GM12878 (cell line): ENCODE results near the gene CACNA1I.

Source experiments
- BHLHE40 ChIP-seq, 2 experiments: fragments of 450-650 bp in 1 of 2; IDR thresholded peaks; 2 replicates each; pipeline ENCODE4 v1.6.1; 2011 to 2017; ENCODE audit warnings: low read depth in 2 of 2, borderline replicate concordance in 1 of 2, improper control_type of control experiment in 1 of 2, low read length in 1 of 2, mild to moderate bottlenecking in 1 of 2
- CREB1 ChIP-seq: IDR thresholded peaks from 2 replicates; pipeline ENCODE4 v1.6.1; 2012; ENCODE audit warnings: low read depth, mild to moderate bottlenecking, inconsistent platforms
- EZH2 ChIP-seq: IDR thresholded peaks from 2 replicates; pipeline ENCODE4 v1.6.1; 2012; ENCODE audit warnings: low read depth, mild to moderate bottlenecking, control low read depth, inconsistent platforms, low read length, borderline replicate concordance; ENCODE audit not compliant: control insufficient read depth
- NFXL1 ChIP-seq: fragments of 450-650 bp; IDR thresholded peaks from 2 replicates; pipeline ENCODE4 v1.6.1; 2017; ENCODE audit warnings: antibody characterized with exemption, mild to moderate bottlenecking, borderline replicate concordance
- POLR2A ChIP-seq: IDR thresholded peaks from 2 replicates; pipeline ENCODE4 v1.6.1; 2011; ENCODE audit warnings: low read depth, mild to moderate bottlenecking, low read length
- POLR2AphosphoS2 ChIP-seq: IDR thresholded peaks from 2 replicates; pipeline ENCODE4 v1.6.1; 2011; ENCODE audit warnings: low read depth, mild to moderate bottlenecking, low read length, improper control_type of control experiment, moderate library complexity
- POLR2AphosphoS5 ChIP-seq: IDR thresholded peaks from 2 replicates; pipeline ENCODE4 v1.6.1; 2011; ENCODE audit warnings: mild to moderate bottlenecking, low read length, inconsistent platforms
- SRF ChIP-seq, 2 experiments: IDR thresholded peaks; 2 replicates each; pipeline ENCODE4 v1.6.1; 2011; ENCODE audit warnings: low read depth in 2 of 2, low read length in 2 of 2, mild to moderate bottlenecking in 1 of 2, moderate library complexity in 1 of 2
- ZNF622 ChIP-seq: fragments of 450-650 bp; IDR thresholded peaks from 2 replicates; pipeline ENCODE4 v1.6.1; 2017; ENCODE audit warnings: mild to moderate bottlenecking, inconsistent platforms
- ZZZ3 ChIP-seq: IDR thresholded peaks from 2 replicates; pipeline ENCODE4 v1.6.1; 2011; ENCODE audit warnings: low read depth; ENCODE audit not compliant: control insufficient read depth, insufficient read length
- TF ChIP-seq, protein P1 (sequence below), 3 experiments: IDR thresholded peaks in 2 of 3; conservative IDR thresholded peaks in 1 of 3; 2 replicates each; pipeline ENCODE4 v1.5.1; 2011; ENCODE audit warnings: low read depth in 3 of 3, low read length in 3 of 3, mild to moderate bottlenecking in 3 of 3, control low read depth in 2 of 3, moderate library complexity in 2 of 3, inconsistent platforms in 1 of 3, mixed read lengths in 1 of 3; ENCODE audit not compliant: control insufficient read depth in 2 of 3, insufficient read depth in 1 of 3; ENCODE audit errors: extremely low read depth in 1 of 3
- TF ChIP-seq, protein P2 (sequence below): fragments of 450-650 bp; IDR thresholded peaks from 2 replicates; pipeline ENCODE4 v1.6.1; 2017; ENCODE audit warnings: mild to moderate bottlenecking
- TF ChIP-seq, protein P3 (sequence below): fragments of 450-650 bp; IDR thresholded peaks from 2 replicates; pipeline ENCODE4 v1.6.1; 2017; ENCODE audit warnings: mild to moderate bottlenecking, low read depth, inconsistent platforms; ENCODE audit not compliant: poor library complexity, severe bottlenecking

DNA sequence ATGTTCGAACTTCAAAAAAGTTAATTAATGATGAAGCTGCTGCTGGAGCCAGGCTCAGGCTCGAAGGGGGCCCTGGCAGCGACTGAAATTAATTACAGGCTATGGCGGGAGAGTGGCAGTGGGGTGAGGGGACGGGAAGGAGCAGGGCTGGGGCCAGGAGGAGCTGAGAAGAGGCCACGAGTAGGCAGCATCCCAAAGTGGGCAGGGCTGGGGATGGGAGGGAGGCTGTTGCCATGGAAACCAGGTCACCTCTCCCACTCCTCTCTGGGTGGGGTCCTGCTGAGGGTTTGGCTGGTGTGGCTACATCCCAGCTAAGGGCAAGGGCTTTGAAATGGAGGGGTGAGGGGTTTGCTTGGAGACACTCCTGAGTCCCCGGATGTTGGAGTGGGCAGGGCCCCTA is 23.9 kb downstream of the CACNA1I start:
- TF ChIP-seq POLR2A (no peak), CREB1 (no peak), POLR2AphosphoS2 (no peak), ZZZ3 (no peak), BHLHE40 (IDR thresholded peaks at IDR 0.05; ENCODE audit: borderline replicate concordance in 1 of 2, low read depth in 2 of 2, low read length in 1 of 2) (no peak), EZH2 (no peak), NFXL1 (no peak), ZNF622 (no peak), SRF (IDR thresholded peaks at IDR 0.05; ENCODE audit: low read depth in 2 of 2, low read length in 2 of 2) (no peak), POLR2AphosphoS5 (no peak)
- TF ChIP-seq, protein P1, sequence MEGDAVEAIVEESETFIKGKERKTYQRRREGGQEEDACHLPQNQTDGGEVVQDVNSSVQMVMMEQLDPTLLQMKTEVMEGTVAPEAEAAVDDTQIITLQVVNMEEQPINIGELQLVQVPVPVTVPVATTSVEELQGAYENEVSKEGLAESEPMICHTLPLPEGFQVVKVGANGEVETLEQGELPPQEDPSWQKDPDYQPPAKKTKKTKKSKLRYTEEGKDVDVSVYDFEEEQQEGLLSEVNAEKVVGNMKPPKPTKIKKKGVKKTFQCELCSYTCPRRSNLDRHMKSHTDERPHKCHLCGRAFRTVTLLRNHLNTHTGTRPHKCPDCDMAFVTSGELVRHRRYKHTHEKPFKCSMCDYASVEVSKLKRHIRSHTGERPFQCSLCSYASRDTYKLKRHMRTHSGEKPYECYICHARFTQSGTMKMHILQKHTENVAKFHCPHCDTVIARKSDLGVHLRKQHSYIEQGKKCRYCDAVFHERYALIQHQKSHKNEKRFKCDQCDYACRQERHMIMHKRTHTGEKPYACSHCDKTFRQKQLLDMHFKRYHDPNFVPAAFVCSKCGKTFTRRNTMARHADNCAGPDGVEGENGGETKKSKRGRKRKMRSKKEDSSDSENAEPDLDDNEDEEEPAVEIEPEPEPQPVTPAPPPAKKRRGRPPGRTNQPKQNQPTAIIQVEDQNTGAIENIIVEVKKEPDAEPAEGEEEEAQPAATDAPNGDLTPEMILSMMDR (IDR thresholded peaks at IDR 0.05 in 2 of 3, conservative IDR thresholded peaks at IDR 0.05 in 1 of 3; ENCODE audit: control insufficient read depth in 2 of 3, extremely low read depth in 1 of 3, insufficient read depth in 1 of 3, low read depth in 3 of 3, low read length in 3 of 3), result no peak
- TF ChIP-seq, protein P2, sequence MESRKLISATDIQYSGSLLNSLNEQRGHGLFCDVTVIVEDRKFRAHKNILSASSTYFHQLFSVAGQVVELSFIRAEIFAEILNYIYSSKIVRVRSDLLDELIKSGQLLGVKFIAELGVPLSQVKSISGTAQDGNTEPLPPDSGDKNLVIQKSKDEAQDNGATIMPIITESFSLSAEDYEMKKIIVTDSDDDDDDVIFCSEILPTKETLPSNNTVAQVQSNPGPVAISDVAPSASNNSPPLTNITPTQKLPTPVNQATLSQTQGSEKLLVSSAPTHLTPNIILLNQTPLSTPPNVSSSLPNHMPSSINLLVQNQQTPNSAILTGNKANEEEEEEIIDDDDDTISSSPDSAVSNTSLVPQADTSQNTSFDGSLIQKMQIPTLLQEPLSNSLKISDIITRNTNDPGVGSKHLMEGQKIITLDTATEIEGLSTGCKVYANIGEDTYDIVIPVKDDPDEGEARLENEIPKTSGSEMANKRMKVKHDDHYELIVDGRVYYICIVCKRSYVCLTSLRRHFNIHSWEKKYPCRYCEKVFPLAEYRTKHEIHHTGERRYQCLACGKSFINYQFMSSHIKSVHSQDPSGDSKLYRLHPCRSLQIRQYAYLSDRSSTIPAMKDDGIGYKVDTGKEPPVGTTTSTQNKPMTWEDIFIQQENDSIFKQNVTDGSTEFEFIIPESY, result no peak
- TF ChIP-seq, protein P3, sequence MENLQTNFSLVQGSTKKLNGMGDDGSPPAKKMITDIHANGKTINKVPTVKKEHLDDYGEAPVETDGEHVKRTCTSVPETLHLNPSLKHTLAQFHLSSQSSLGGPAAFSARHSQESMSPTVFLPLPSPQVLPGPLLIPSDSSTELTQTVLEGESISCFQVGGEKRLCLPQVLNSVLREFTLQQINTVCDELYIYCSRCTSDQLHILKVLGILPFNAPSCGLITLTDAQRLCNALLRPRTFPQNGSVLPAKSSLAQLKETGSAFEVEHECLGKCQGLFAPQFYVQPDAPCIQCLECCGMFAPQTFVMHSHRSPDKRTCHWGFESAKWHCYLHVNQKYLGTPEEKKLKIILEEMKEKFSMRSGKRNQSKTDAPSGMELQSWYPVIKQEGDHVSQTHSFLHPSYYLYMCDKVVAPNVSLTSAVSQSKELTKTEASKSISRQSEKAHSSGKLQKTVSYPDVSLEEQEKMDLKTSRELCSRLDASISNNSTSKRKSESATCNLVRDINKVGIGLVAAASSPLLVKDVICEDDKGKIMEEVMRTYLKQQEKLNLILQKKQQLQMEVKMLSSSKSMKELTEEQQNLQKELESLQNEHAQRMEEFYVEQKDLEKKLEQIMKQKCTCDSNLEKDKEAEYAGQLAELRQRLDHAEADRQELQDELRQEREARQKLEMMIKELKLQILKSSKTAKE, result no peak
